Left colon (tissue), 2 donors: Measurements from ENCODE around the gene AKAP11. TPM values are rescaled to one million over a fixed set of nuclear protein-coding genes. Genes with fewer than 3 reads are reported as not detected.

ENCODE experiments used
- ATAC-seq: fragments of 200-7000 bp; cut with Tn5 transposase; one replicate; pipeline ENCODE4 v1.9.1; 2020; ENCODE audit warnings: mild to moderate bottlenecking, moderate library complexity
- DNase-seq, 2 donors: peaks; one replicate each; pipeline ENCODE4 v3.0.0-alpha.2; 2020
- intact Hi-C, 2 donors: fragments of 100-400 bp; cut with DNase I in 1 of 2; cut with micrococcal nuclease in 1 of 2; formaldehyde crosslinking; loops; one replicate each; pipeline versions ENCODE4 v1.11.2 to v1.14.0; 2022; cut with DNase I, micrococcal nuclease
- total RNA-seq, 2 donors: library from RNA; stranded (reverse); fragmentation: NEBNext Ultra II Directional; extraction: Animal tissue kit (Norgen Biotek cat#: 25700); gene quantifications; one replicate each; pipeline ENCODE4 v1.2.1, GENCODE V29; 2021
- donor health status: DM: no; HTN: no; CAD: no.
- donor health status: DM: yes; HTN: yes; CAD: no.

The AKAP11 gene
- total RNA-seq, 2 donors from 2014 or later: 20.7 to 26.9 TPM

GRCh38 chr13:42270160-42270856 lies 1.6 kb upstream of the AKAP11 start:
- no peak for DNase-seq
- intact Hi-C loops: no loop called here
- ATAC-seq: no peak

GRCh38 chr13:42270857-42271215 lies 1.1 kb upstream of the AKAP11 start:
- ATAC-seq (no peak), DNase-seq (no peak)
- intact Hi-C loops: no loop called here

GRCh38 chr13:42271337-42272114 lies 426 bp upstream of the AKAP11 start:
- ATAC-seq (peak; percentile 92), DNase-seq (peak; percentile 91 to 97)
- intact Hi-C loops: no loop called here

GRCh38 chr13:42272804-42273175 lies 838 bp downstream of the AKAP11 start:
- ATAC-seq: no peak
- no peak for DNase-seq
- intact Hi-C loops: no loop called here

GRCh38 chr13:42274386-42275097 lies 2.6 kb downstream of the AKAP11 start:
- no peak for DNase-seq
- intact Hi-C loops: no loop called here
- no peak for ATAC-seq

- DNase-seq (no peak), ATAC-seq (no peak)
- intact Hi-C loops: no loop called here
Observed at GRCh38 chr13:42275098-42275471, 3.1 kb downstream of the AKAP11 start.

GRCh38 chr13:42275506-42275905 lies 3.6 kb downstream of the AKAP11 start:
- intact Hi-C loops: no loop called here
- ATAC-seq (no peak), DNase-seq (no peak)

GRCh38 chr13:42276683-42277082 lies 4.7 kb downstream of the AKAP11 start:
- intact Hi-C loops: no loop called here
- DNase-seq (no peak), ATAC-seq (no peak)

GRCh38 chr13:42277618-42278276 lies 5.8 kb downstream of the AKAP11 start:
- DNase-seq: no peak
- intact Hi-C loops: no loop called here
- no peak for ATAC-seq

GRCh38 chr13:42279080-42279479 lies 7.1 kb downstream of the AKAP11 start:
- ATAC-seq (no peak), DNase-seq (no peak)
- intact Hi-C loops: no loop called here

- ATAC-seq (no peak), DNase-seq (no peak)
- intact Hi-C loops: no loop called here
Observed at GRCh38 chr13:42279986-42280385, 8.0 kb downstream of the AKAP11 start.

GRCh38 chr13:42280537-42280936 lies 8.6 kb downstream of the AKAP11 start:
- DNase-seq (no peak), ATAC-seq (peak; percentile 13)
- intact Hi-C loops: no loop called here

- DNase-seq (peak in 1 of 2 donors; percentile 23), ATAC-seq (peak; percentile 95)
- intact Hi-C loops: no loop called here
Observed at GRCh38 chr13:42283574-42283973, 11.6 kb downstream of the AKAP11 start.

GRCh38 chr13:42284068-42284467 lies 12.1 kb downstream of the AKAP11 start:
- ATAC-seq (no peak), DNase-seq (no peak)
- intact Hi-C loops: no loop called here

- no peak for DNase-seq
- ATAC-seq: no peak
- intact Hi-C loops: no loop called here
Observed at GRCh38 chr13:42298392-42298791, 26.4 kb downstream of the AKAP11 start.

GRCh38 chr13:42305503-42305902 lies 33.6 kb downstream of the AKAP11 start:
- ATAC-seq (no peak), DNase-seq (no peak)
- intact Hi-C loops: no loop called here

- intact Hi-C loops: no loop called here
- ATAC-seq (no peak), DNase-seq (no peak)
Observed at GRCh38 chr13:42307461-42307860, 35.5 kb downstream of the AKAP11 start.

GRCh38 chr13:42312817-42313431 lies 41.0 kb downstream of the AKAP11 start:
- DNase-seq (no peak), ATAC-seq (no peak)
- intact Hi-C loops: no loop called here

GRCh38 chr13:42318570-42318969 lies 46.6 kb downstream of the AKAP11 start:
- intact Hi-C loops: no loop called here
- ATAC-seq (peak; percentile 86), DNase-seq (no peak)
